Neural cell (in vitro differentiated cells): ENCODE measurements around the gene CERT1. TPM values are rescaled to one million over a fixed set of nuclear protein-coding genes. Genes with fewer than 3 reads are reported as not detected.

Experiments
- H2AFZ ChIP-seq: fragments of 200-600, 300-800 bp; sonication (generic), shearing (Covaris generic); 2 replicates; pipeline ENCODE4 v1.6.0; 2014; ENCODE audit warnings: low read depth, mild to moderate bottlenecking, antibody characterized with exemption, low read length, moderate library complexity
- H3F3A ChIP-seq: fragments of 200-600 bp; shearing (Covaris generic); 2 replicates; pipeline ENCODE4 v1.6.1; 2016; ENCODE audit warnings: mild to moderate bottlenecking, moderate library complexity, mixed read lengths, antibody characterized with exemption, low read length; ENCODE audit not compliant: insufficient read depth, poor library complexity, severe bottlenecking
- H3K27ac ChIP-seq: fragments of 200-600, 300-800 bp; sonication (generic), shearing (Covaris generic); 2 replicates; pipeline ENCODE4 v1.5.1; 2014; ENCODE audit warnings: mild to moderate bottlenecking, low read length, moderate library complexity
- H3K27me3 ChIP-seq: fragments of 300-800, 200-600 bp; sonication (generic), shearing (Covaris generic); 2 replicates; pipeline ENCODE4 v1.6.0; 2014; ENCODE audit warnings: mild to moderate bottlenecking, low read depth, low read length, moderate library complexity; ENCODE audit not compliant: insufficient read depth
- H3K36me3 ChIP-seq: fragments of 300-800, 200-600 bp; sonication (generic), shearing (Covaris generic); 2 replicates; pipeline ENCODE4 v1.5.1; 2014; ENCODE audit warnings: mild to moderate bottlenecking, antibody characterized with exemption, low read length, moderate library complexity; ENCODE audit not compliant: insufficient read depth
- H3K4me2 ChIP-seq: fragments of 300-800, 200-600 bp; sonication (generic), shearing (Covaris generic); 2 replicates; pipeline ENCODE4 v1.6.0; 2014; ENCODE audit warnings: mild to moderate bottlenecking, low read length
- H3K4me3 ChIP-seq: fragments of 300-800, 200-600 bp; sonication (generic), shearing (Covaris generic); 2 replicates; pipeline ENCODE4 v1.5.1; 2014; ENCODE audit warnings: mild to moderate bottlenecking, low read length, moderate library complexity
- H3K79me2 ChIP-seq: fragments of 200-600 bp; shearing (Covaris generic); replicated peaks from 2 replicates; pipeline ENCODE4 v1.6.0; 2014; ENCODE audit warnings: mild to moderate bottlenecking, low read length, moderate library complexity; ENCODE audit not compliant: insufficient read depth
- H3K9ac ChIP-seq: fragments of 300-800, 200-600 bp; sonication (generic), shearing (Covaris generic); 2 replicates; pipeline ENCODE4 v1.6.1; 2016; ENCODE audit warnings: mild to moderate bottlenecking, low read length, mixed read lengths
- H3K9me2 ChIP-seq: fragments of 200-600 bp; shearing (Covaris generic); 2 replicates; pipeline ENCODE4 v1.6.1; 2016; ENCODE audit warnings: mild to moderate bottlenecking, low read length, mixed read lengths; ENCODE audit not compliant: insufficient read depth
- H3K9me3 ChIP-seq: fragments of 200-600, 300-800 bp; sonication (generic), shearing (Covaris generic); 2 replicates; pipeline ENCODE4 v1.6.1; 2016; ENCODE audit warnings: mild to moderate bottlenecking, mixed run types, low read length, moderate library complexity, mixed read lengths
- H4K20me1 ChIP-seq: fragments of 200-600 bp; shearing (Covaris generic); 2 replicates; pipeline ENCODE4 v1.6.1; 2016; ENCODE audit warnings: mild to moderate bottlenecking, mixed run types; ENCODE audit not compliant: insufficient read depth
- EP300 ChIP-seq: fragments of 450-650 bp; conservative IDR thresholded peaks from 2 replicates; pipeline ENCODE4 v1.6.1; 2014; ENCODE audit warnings: antibody characterized with exemption, mild to moderate bottlenecking, moderate library complexity; ENCODE audit not compliant: poor library complexity, severe bottlenecking
- EZH2 ChIP-seq: fragments of 200-600, 300-800 bp; shearing (Covaris generic), sonication (generic); IDR thresholded peaks from 2 replicates; pipeline ENCODE4 v1.6.1; 2014; ENCODE audit warnings: antibody characterized with exemption, low read length, borderline replicate concordance, mild to moderate bottlenecking; ENCODE audit not compliant: insufficient read depth, poor library complexity, severe bottlenecking
- MXI1 ChIP-seq: fragments of 450-650 bp; conservative IDR thresholded peaks from 2 replicates; pipeline ENCODE4 v1.6.1; 2014; ENCODE audit warnings: antibody characterized with exemption, mild to moderate bottlenecking; ENCODE audit not compliant: poor library complexity, severe bottlenecking
- POLR2AphosphoS5 ChIP-seq: IDR thresholded peaks from 2 replicates; pipeline ENCODE4 v1.6.1; 2012
- RAD21 ChIP-seq: fragments of 450-650 bp; conservative IDR thresholded peaks from 2 replicates; pipeline ENCODE4 v1.6.1; 2014; ENCODE audit warnings: antibody characterized with exemption, mild to moderate bottlenecking, moderate library complexity
- SMC3 ChIP-seq: fragments of 450-650 bp; conservative IDR thresholded peaks from 2 replicates; pipeline ENCODE4 v1.6.1; 2014; ENCODE audit warnings: antibody characterized with exemption, mild to moderate bottlenecking, moderate library complexity; ENCODE audit not compliant: poor library complexity
- TAF1 ChIP-seq: IDR thresholded peaks from 2 replicates; pipeline ENCODE4 v1.6.1; 2012; ENCODE audit warnings: low read depth
- polyA plus RNA-seq: library from polyadenylated mRNA; depleted of rRNA; stranded (reverse); fragments of >200 nt; gene quantifications from 2 replicates; pipeline ENCODE4 v1.2.3, GENCODE V29; 2014
- TF ChIP-seq, protein P1 (sequence below): fragments of 450-650 bp; IDR thresholded peaks from 2 replicates; pipeline ENCODE4 v1.5.1; 2014; ENCODE audit warnings: antibody characterized with exemption, mild to moderate bottlenecking, moderate library complexity; ENCODE audit not compliant: poor library complexity, severe bottlenecking
- TF ChIP-seq, protein P2 (sequence below): IDR thresholded peaks from 2 replicates; pipeline ENCODE4 v1.6.1; 2012; ENCODE audit warnings: borderline replicate concordance

CERT1 gene
- polyA plus RNA-seq, 1 donor from 2014 or later = 24.3 TPM

DNA sequence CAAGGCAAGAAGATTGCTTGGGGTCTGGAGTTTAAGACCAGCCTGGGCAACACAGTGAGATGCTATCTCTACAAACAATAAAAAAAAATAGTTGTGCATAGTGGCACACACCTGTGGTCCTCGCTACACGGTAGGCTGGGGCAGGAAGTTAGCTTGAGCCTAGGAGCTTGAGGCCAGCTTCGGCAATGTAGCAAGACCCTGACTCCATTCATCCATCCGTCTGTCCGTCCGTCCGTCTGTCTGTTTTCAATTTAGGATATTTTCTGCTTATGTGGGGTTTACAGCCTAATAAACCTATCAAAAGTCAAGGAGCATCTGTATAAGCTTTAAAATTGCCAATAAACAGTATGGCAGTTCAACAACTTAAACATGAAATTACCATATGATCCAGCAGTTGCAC is 154.7 kb downstream of the CERT1 start:
- no peak for TF ChIP-seq SMC3
- TF ChIP-seq, protein P1, sequence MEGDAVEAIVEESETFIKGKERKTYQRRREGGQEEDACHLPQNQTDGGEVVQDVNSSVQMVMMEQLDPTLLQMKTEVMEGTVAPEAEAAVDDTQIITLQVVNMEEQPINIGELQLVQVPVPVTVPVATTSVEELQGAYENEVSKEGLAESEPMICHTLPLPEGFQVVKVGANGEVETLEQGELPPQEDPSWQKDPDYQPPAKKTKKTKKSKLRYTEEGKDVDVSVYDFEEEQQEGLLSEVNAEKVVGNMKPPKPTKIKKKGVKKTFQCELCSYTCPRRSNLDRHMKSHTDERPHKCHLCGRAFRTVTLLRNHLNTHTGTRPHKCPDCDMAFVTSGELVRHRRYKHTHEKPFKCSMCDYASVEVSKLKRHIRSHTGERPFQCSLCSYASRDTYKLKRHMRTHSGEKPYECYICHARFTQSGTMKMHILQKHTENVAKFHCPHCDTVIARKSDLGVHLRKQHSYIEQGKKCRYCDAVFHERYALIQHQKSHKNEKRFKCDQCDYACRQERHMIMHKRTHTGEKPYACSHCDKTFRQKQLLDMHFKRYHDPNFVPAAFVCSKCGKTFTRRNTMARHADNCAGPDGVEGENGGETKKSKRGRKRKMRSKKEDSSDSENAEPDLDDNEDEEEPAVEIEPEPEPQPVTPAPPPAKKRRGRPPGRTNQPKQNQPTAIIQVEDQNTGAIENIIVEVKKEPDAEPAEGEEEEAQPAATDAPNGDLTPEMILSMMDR = no peak
- TF ChIP-seq TAF1 = no peak
- no peak for TF ChIP-seq EZH2
- no peak for TF ChIP-seq RAD21
- TF ChIP-seq EP300 = no peak
- TF ChIP-seq MXI1 = no peak
- TF ChIP-seq POLR2AphosphoS5 = no peak
- TF ChIP-seq, protein P2, sequence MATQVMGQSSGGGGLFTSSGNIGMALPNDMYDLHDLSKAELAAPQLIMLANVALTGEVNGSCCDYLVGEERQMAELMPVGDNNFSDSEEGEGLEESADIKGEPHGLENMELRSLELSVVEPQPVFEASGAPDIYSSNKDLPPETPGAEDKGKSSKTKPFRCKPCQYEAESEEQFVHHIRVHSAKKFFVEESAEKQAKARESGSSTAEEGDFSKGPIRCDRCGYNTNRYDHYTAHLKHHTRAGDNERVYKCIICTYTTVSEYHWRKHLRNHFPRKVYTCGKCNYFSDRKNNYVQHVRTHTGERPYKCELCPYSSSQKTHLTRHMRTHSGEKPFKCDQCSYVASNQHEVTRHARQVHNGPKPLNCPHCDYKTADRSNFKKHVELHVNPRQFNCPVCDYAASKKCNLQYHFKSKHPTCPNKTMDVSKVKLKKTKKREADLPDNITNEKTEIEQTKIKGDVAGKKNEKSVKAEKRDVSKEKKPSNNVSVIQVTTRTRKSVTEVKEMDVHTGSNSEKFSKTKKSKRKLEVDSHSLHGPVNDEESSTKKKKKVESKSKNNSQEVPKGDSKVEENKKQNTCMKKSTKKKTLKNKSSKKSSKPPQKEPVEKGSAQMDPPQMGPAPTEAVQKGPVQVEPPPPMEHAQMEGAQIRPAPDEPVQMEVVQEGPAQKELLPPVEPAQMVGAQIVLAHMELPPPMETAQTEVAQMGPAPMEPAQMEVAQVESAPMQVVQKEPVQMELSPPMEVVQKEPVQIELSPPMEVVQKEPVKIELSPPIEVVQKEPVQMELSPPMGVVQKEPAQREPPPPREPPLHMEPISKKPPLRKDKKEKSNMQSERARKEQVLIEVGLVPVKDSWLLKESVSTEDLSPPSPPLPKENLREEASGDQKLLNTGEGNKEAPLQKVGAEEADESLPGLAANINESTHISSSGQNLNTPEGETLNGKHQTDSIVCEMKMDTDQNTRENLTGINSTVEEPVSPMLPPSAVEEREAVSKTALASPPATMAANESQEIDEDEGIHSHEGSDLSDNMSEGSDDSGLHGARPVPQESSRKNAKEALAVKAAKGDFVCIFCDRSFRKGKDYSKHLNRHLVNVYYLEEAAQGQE = no peak
- Histone ChIP-seq H3F3A (no peaks in the 10 kb centered on the region), H3K4me2 (no peak overlapping the region), H3K9me3 (no peaks in the 10 kb centered on the region), H4K20me1 (no peaks in the 10 kb centered on the region), H3K36me3 (peaks cover 47% of the 10 kb centered on the region), H3K9me2 (no peaks in the 10 kb centered on the region), H3K9ac (no peak overlapping the region), H2AFZ (no peak overlapping the region), H3K27ac (no peak overlapping the region), H3K4me3 (no peak overlapping the region), H3K79me2 (peaks cover 18% of the 10 kb centered on the region), H3K27me3 (no peaks in the 10 kb centered on the region)

DNA sequence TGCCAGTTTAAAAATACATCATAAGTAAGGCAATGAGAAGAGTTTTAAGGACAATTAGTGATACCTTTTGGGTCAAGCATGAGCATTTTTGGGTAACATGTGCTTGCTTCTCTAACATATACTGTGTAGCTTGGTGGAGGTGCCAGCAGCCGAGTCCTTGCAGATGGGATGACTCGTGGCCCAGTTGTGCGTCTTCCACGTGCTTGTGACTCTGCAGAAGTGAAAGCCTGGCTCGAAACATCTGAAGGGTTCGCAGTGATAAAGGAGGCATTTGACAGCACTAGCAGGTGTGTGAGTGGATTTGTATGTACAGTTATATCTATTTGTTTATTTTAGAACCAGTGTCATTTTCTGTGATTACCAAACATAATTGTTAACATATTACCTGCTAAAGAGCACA is 156.2 kb downstream of the CERT1 start:
- no peak overlapping the region for H3K9ac ChIP-seq
- peaks cover 24% of the 10 kb centered on the region for H3K79me2 ChIP-seq
- H3F3A ChIP-seq = no peaks in the 10 kb centered on the region
- H4K20me1 ChIP-seq = no peaks in the 10 kb centered on the region
- no peaks in the 10 kb centered on the region for H3K27me3 ChIP-seq
- no peak overlapping the region for H3K4me3 ChIP-seq
- no peaks in the 10 kb centered on the region for H3K9me2 ChIP-seq
- TF ChIP-seq, protein P1 = no peak
- TF ChIP-seq, protein P2 = no peak
- TF ChIP-seq MXI1 (no peak), SMC3 (no peak), POLR2AphosphoS5 (no peak), EZH2 (no peak), TAF1 (no peak), EP300 (no peak)
- no peak overlapping the region for H3K27ac ChIP-seq
- no peak overlapping the region for H3K4me2 ChIP-seq
- H3K9me3 ChIP-seq = no peaks in the 10 kb centered on the region
- no peak overlapping the region for H2AFZ ChIP-seq
- peaks cover 53% of the 10 kb centered on the region for H3K36me3 ChIP-seq
